ENCODE results near the gene PLB1.

PLB1 gene, protein sequence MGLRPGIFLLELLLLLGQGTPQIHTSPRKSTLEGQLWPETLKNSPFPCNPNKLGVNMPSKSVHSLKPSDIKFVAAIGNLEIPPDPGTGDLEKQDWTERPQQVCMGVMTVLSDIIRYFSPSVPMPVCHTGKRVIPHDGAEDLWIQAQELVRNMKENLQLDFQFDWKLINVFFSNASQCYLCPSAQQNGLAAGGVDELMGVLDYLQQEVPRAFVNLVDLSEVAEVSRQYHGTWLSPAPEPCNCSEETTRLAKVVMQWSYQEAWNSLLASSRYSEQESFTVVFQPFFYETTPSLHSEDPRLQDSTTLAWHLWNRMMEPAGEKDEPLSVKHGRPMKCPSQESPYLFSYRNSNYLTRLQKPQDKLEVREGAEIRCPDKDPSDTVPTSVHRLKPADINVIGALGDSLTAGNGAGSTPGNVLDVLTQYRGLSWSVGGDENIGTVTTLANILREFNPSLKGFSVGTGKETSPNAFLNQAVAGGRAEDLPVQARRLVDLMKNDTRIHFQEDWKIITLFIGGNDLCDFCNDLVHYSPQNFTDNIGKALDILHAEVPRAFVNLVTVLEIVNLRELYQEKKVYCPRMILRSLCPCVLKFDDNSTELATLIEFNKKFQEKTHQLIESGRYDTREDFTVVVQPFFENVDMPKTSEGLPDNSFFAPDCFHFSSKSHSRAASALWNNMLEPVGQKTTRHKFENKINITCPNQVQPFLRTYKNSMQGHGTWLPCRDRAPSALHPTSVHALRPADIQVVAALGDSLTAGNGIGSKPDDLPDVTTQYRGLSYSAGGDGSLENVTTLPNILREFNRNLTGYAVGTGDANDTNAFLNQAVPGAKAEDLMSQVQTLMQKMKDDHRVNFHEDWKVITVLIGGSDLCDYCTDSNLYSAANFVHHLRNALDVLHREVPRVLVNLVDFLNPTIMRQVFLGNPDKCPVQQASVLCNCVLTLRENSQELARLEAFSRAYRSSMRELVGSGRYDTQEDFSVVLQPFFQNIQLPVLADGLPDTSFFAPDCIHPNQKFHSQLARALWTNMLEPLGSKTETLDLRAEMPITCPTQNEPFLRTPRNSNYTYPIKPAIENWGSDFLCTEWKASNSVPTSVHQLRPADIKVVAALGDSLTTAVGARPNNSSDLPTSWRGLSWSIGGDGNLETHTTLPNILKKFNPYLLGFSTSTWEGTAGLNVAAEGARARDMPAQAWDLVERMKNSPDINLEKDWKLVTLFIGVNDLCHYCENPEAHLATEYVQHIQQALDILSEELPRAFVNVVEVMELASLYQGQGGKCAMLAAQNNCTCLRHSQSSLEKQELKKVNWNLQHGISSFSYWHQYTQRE (N-terminal part only)

DNA sequence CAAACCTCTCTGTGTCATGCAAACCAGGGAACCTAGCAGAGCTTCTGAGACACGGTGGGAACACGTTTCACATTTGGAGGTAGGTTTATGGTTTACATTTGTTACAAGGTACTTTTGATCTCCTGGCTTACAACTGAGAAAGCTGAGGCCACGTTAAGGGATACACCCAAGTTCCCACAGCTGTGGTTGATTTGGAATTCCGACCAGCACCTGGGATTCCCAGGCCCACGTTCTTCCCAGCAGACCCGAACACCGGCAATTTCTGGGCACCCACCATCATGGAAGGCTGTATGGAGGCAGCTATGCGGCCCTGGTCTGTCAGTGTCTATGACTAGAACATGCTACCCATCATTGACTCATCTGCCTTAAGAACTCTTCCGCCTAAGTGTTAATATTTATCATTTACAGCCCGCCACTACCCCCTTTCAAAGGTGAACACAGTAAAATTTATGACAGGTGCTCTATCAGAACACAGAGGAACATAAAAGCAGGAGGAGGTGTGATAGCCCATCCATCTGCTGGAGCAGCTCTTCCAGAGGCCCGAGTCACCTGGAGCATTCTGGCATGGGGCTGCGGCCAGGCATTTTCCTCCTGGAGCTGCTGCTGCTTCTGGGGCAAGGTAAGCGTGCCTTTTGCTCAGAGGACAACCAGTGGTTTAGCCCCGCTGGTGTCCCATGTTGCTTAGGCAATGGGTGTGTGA lies at the start of gene PLB1:
Gene PLB1 (plus strand): TSS at position 510 of the 700 bp plus-strand sequence. CDS start 55 bp downstream, at position 565.
- Histone ChIP-seq H3K36me3 (ENCODE audit: control insufficient read depth in 5 of 5, insufficient read depth in 5 of 5, low read length in 5 of 5) (no peaks in the 10 kb centered on the region), H3K27me3 (ENCODE audit: control insufficient read depth in 5 of 5, insufficient read depth in 4 of 5, low read length in 5 of 5) (peaks cover 0 to 2% (median 0%) of the 10 kb centered on the region in 5 donors), H3K4me3 (ENCODE audit: low read depth in 1 of 5, low read length in 5 of 5) (no peak within 1 kb of the TSS), H3K27ac (ENCODE audit: low read depth, low read length) (no peak within 1 kb of the TSS), H3K4me1 (ENCODE audit: control insufficient read depth in 5 of 5, insufficient read depth in 5 of 5, low read length in 5 of 5) (no peaks in the 10 kb centered on the region), H3K9me3 (ENCODE audit: control insufficient read depth in 5 of 5, low read length in 5 of 5) (no peaks in the 10 kb centered on the region), H3K9ac (ENCODE audit: low read length in 5 of 5) (no peak within 1 kb of the TSS)

DNA sequence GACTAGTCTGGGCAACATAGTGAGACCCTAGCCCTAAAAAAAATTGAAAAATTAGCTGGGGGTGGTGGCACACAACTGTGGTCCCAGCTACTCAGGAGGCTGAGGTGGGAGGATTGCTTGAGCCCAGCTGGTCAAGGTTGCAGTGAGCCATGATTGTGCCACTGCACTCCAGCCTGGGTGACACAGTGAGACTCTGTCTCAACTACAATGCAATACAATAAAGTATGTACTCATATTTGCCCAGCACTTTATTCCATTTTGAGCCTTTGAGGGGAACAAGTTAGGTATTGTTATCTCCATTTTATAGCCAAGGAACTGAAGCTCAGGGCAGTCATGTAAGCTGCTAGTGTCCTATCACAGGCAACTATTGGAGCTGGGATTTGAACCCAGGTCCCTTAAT lies 49.3 kb upstream of the PLB1 start:
- peaks cover 0 to 3% (median 0%) of the 10 kb centered on the region in 5 donors for H3K27me3 ChIP-seq (ENCODE audit: control insufficient read depth in 5 of 5, insufficient read depth in 4 of 5, low read length in 5 of 5)
- no peak overlapping the region for H3K27ac ChIP-seq (ENCODE audit: low read depth, low read length)
- no peak overlapping the region for H3K4me3 ChIP-seq (ENCODE audit: low read depth in 1 of 5, low read length in 5 of 5)
- H3K9ac ChIP-seq (ENCODE audit: low read length in 5 of 5) = no peak overlapping the region
- no peaks in the 10 kb centered on the region for H3K36me3 ChIP-seq (ENCODE audit: control insufficient read depth in 5 of 5, insufficient read depth in 5 of 5, low read length in 5 of 5)
- H3K9me3 ChIP-seq (ENCODE audit: control insufficient read depth in 5 of 5, low read length in 5 of 5) = no peaks in the 10 kb centered on the region
- peaks cover 5 to 21% (median 15%) of the 10 kb centered on the region in 5 donors for H3K4me1 ChIP-seq (ENCODE audit: control insufficient read depth in 5 of 5, insufficient read depth in 5 of 5, low read length in 5 of 5)

DNA sequence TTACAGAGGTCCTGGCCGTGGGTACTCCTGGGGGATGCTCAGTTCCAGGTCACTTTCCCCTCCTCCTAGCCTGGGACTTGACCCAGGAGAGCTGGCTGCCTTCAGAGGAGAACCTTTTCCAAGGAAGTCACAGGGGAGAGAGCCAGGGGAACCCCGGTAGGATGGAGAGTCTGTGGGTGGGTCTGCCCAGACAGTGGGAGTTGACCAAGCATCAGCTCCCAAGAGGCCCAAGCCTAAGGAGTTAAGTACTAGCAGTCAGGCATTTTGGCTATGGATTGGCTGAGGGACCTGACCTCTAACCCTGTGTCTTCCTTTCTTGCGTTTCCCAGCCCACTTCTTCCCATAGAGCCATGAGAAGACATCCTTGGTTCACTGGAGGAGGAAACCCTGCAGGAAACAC lies 48.8 kb upstream of the PLB1 start:
- H3K9me3 ChIP-seq (ENCODE audit: control insufficient read depth in 5 of 5, low read length in 5 of 5) = no peaks in the 10 kb centered on the region
- no peak overlapping the region for H3K9ac ChIP-seq (ENCODE audit: low read length in 5 of 5)
- H3K36me3 ChIP-seq (ENCODE audit: control insufficient read depth in 5 of 5, insufficient read depth in 5 of 5, low read length in 5 of 5) = no peaks in the 10 kb centered on the region
- peaks cover 0 to 3% (median 0%) of the 10 kb centered on the region in 5 donors for H3K27me3 ChIP-seq (ENCODE audit: control insufficient read depth in 5 of 5, insufficient read depth in 4 of 5, low read length in 5 of 5)
- no peak overlapping the region for H3K27ac ChIP-seq (ENCODE audit: low read depth, low read length)
- H3K4me1 ChIP-seq (ENCODE audit: control insufficient read depth in 5 of 5, insufficient read depth in 5 of 5, low read length in 5 of 5) = peaks cover 5 to 21% (median 15%) of the 10 kb centered on the region in 5 donors
- H3K4me3 ChIP-seq (ENCODE audit: low read depth in 1 of 5, low read length in 5 of 5) = no peak overlapping the region

DNA sequence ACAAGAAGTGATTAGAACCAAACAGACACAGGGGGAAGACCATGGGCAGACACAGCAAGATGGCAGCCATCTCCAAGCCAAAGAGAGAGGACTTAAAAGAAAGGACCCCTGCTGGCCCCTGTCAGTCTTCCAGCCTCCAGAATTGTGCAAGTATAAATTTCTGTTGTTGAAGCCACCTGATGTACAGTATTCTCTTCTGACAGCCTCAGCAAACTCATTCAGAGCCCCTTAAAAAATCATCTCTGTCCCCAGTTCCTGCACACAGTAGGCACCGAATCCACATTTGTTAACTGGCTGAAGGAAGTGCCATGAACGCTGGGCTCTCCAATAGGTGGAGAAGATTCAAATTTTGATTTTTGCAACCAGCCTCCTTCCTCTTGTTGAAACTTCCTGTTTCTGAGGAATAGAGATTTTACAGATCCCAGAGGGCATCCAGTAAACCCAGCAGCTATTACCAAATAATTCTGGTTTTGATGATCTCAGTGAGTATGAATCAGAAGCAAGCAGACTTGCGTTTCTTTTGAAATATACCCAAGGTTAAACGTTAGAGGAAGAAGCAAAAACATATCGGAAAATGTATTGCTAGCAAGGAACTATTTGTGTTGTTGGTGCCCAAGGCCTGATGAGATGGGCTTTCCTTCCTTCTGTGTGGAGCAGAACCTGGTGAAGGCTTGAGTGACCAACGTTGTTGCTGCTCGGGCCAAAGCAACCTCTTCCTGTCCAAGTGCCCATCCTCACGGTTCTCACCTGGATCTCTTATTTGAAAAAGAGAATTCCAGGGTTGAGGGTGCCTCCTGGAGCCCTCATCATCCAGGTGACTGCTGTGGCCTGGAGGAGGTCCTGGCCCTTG lies 47.7 kb upstream of the PLB1 start:
- Histone ChIP-seq H3K9ac (ENCODE audit: low read length in 5 of 5) (peak overlapping the region in 2 of 5 donors; percentile 21 to 26), H3K36me3 (ENCODE audit: control insufficient read depth in 5 of 5, insufficient read depth in 5 of 5, low read length in 5 of 5) (no peaks in the 10 kb centered on the region), H3K4me1 (ENCODE audit: control insufficient read depth in 5 of 5, insufficient read depth in 5 of 5, low read length in 5 of 5) (peaks cover 5 to 21% (median 15%) of the 10 kb centered on the region in 5 donors), H3K27ac (ENCODE audit: low read depth, low read length) (peak overlapping the region; percentile 23), H3K9me3 (ENCODE audit: control insufficient read depth in 5 of 5, low read length in 5 of 5) (no peaks in the 10 kb centered on the region), H3K4me3 (ENCODE audit: low read depth in 1 of 5, low read length in 5 of 5) (peak overlapping the region in 1 of 5 donors; percentile 32), H3K27me3 (ENCODE audit: control insufficient read depth in 5 of 5, insufficient read depth in 4 of 5, low read length in 5 of 5) (peaks cover 0 to 3% (median 0%) of the 10 kb centered on the region in 5 donors)

- Histone ChIP-seq H3K27ac (ENCODE audit: low read depth, low read length) (peak overlapping the region; percentile 23), H3K9ac (ENCODE audit: low read length in 5 of 5) (peak overlapping the region in 1 of 5 donors; percentile 26), H3K4me1 (ENCODE audit: control insufficient read depth in 5 of 5, insufficient read depth in 5 of 5, low read length in 5 of 5) (peaks cover 5 to 21% (median 15%) of the 10 kb centered on the region in 5 donors), H3K27me3 (ENCODE audit: control insufficient read depth in 5 of 5, insufficient read depth in 4 of 5, low read length in 5 of 5) (peaks cover 0 to 3% (median 0%) of the 10 kb centered on the region in 5 donors), H3K4me3 (ENCODE audit: low read depth in 1 of 5, low read length in 5 of 5) (no peak overlapping the region), H3K36me3 (ENCODE audit: control insufficient read depth in 5 of 5, insufficient read depth in 5 of 5, low read length in 5 of 5) (no peaks in the 10 kb centered on the region), H3K9me3 (ENCODE audit: control insufficient read depth in 5 of 5, low read length in 5 of 5) (no peaks in the 10 kb centered on the region)
These were observed 47.1 kb upstream of the PLB1 start for GRCh38 chr2:28448793-28449100.

GRCh38 chr2:28449126-28449487 lies 46.8 kb upstream of the PLB1 start:
- Histone ChIP-seq H3K9me3 (ENCODE audit: control insufficient read depth in 5 of 5, low read length in 5 of 5) (no peaks in the 10 kb centered on the region), H3K4me3 (ENCODE audit: low read depth in 1 of 5, low read length in 5 of 5) (no peak overlapping the region), H3K27me3 (ENCODE audit: control insufficient read depth in 5 of 5, insufficient read depth in 4 of 5, low read length in 5 of 5) (peaks cover 0 to 3% (median 0%) of the 10 kb centered on the region in 5 donors), H3K36me3 (ENCODE audit: control insufficient read depth in 5 of 5, insufficient read depth in 5 of 5, low read length in 5 of 5) (no peaks in the 10 kb centered on the region), H3K9ac (ENCODE audit: low read length in 5 of 5) (no peak overlapping the region), H3K4me1 (ENCODE audit: control insufficient read depth in 5 of 5, insufficient read depth in 5 of 5, low read length in 5 of 5) (peaks cover 5 to 21% (median 15%) of the 10 kb centered on the region in 5 donors), H3K27ac (ENCODE audit: low read depth, low read length) (no peak overlapping the region)

- Histone ChIP-seq H3K9ac (ENCODE audit: low read length in 5 of 5) (no peak overlapping the region), H3K4me3 (ENCODE audit: low read depth in 1 of 5, low read length in 5 of 5) (no peak overlapping the region), H3K4me1 (ENCODE audit: control insufficient read depth in 5 of 5, insufficient read depth in 5 of 5, low read length in 5 of 5) (peaks cover 5 to 21% (median 15%) of the 10 kb centered on the region in 5 donors), H3K27ac (ENCODE audit: low read depth, low read length) (no peak overlapping the region), H3K27me3 (ENCODE audit: control insufficient read depth in 5 of 5, insufficient read depth in 4 of 5, low read length in 5 of 5) (peaks cover 0 to 3% (median 0%) of the 10 kb centered on the region in 5 donors), H3K9me3 (ENCODE audit: control insufficient read depth in 5 of 5, low read length in 5 of 5) (no peaks in the 10 kb centered on the region), H3K36me3 (ENCODE audit: control insufficient read depth in 5 of 5, insufficient read depth in 5 of 5, low read length in 5 of 5) (no peaks in the 10 kb centered on the region)
These were observed 46.1 kb upstream of the PLB1 start for GRCh38 chr2:28449488-28450395.

DNA sequence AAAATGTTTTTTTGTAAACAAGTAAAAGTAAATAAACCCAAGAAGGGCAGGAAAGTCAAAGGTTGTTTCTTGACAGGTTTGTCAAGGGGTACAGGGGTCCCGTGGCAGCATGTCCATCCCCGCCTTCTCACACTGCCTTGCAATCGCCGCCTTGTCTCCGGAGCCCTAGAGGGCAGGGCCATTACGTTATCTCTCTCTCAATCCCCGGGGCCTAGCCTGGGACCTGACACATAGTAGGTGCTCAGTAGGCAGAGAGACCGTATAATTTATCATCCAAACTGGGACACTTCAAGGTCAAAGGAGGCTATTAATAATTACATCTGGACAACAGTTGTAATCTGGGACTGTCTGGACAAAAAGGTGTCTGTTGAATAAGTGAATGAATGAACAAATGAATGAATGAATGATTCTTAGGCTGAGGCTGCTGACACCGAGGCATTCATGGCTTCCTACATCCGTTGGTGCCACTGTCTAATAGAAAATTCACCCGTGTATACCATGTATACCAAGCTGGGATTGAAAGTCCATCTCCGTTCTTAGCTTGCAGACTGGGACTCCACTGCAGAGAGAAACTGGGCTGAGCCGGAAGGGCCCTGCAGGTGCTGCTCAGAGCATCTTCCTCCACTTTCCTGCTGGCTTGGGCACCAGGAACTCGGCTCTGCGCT lies 44.8 kb upstream of the PLB1 start:
- no peak overlapping the region for H3K4me3 ChIP-seq (ENCODE audit: low read depth in 1 of 5, low read length in 5 of 5)
- peaks cover 5 to 21% (median 15%) of the 10 kb centered on the region in 5 donors for H3K4me1 ChIP-seq (ENCODE audit: control insufficient read depth in 5 of 5, insufficient read depth in 5 of 5, low read length in 5 of 5)
- H3K27ac ChIP-seq (ENCODE audit: low read depth, low read length) = no peak overlapping the region
- peaks cover 0 to 3% (median 0%) of the 10 kb centered on the region in 5 donors for H3K27me3 ChIP-seq (ENCODE audit: control insufficient read depth in 5 of 5, insufficient read depth in 4 of 5, low read length in 5 of 5)
- no peaks in the 10 kb centered on the region for H3K9me3 ChIP-seq (ENCODE audit: control insufficient read depth in 5 of 5, low read length in 5 of 5)
- no peak overlapping the region for H3K9ac ChIP-seq (ENCODE audit: low read length in 5 of 5)
- H3K36me3 ChIP-seq (ENCODE audit: control insufficient read depth in 5 of 5, insufficient read depth in 5 of 5, low read length in 5 of 5) = no peaks in the 10 kb centered on the region

All from subcutaneous abdominal adipose tissue (tissue), 5 donors.